Endothelial cell of umbilical vein (primary cell): ENCODE results near the gene BCL2L13.

ENCODE experiments used
- CTCF ChIP-seq, 2 donors: IDR thresholded peaks; 1 replicate in 1 of 2; 2 replicates in 1 of 2; pipeline ENCODE4 v1.5.1; 2011; ENCODE audit warnings: low read length in 2 of 2, mild to moderate bottlenecking in 2 of 2, moderate library complexity in 2 of 2, control low read depth in 1 of 2, inconsistent platforms in 1 of 2, low read depth in 1 of 2; ENCODE audit not compliant: insufficient read depth in 1 of 2; ENCODE audit errors: extremely low read depth in 1 of 2
- GATA2 ChIP-seq: IDR thresholded peaks from 2 replicates; pipeline ENCODE4 v1.7.0; 2011; ENCODE audit warnings: low read depth, mild to moderate bottlenecking, moderate library complexity, mixed read lengths, low read length; ENCODE audit not compliant: insufficient read length, insufficient read depth
- POLR2A ChIP-seq: IDR thresholded peaks from 2 replicates; pipeline ENCODE4 v1.6.1; 2012; ENCODE audit warnings: low read depth, mild to moderate bottlenecking, control low read depth, low read length
- POLR2AphosphoS5 ChIP-seq: IDR thresholded peaks from 2 replicates; pipeline ENCODE4 v1.6.1; 2012; ENCODE audit warnings: low read depth, mild to moderate bottlenecking, control low read depth, low read length, moderate library complexity; ENCODE audit not compliant: insufficient read depth

GRCh38 chr22:17742527-17742902 is 104.0 kb downstream of the BCL2L13 start:
- peak; percentile 66 to 88 for TF ChIP-seq CTCF (IDR thresholded peaks at IDR 0.05; ENCODE audit: extremely low read depth in 1 of 2, insufficient read depth in 1 of 2, low read depth in 1 of 2, low read length in 2 of 2)
- TF ChIP-seq POLR2AphosphoS5: no peak
- no peak for TF ChIP-seq POLR2A
- TF ChIP-seq GATA2: no peak
